ENCODE data around the gene PPP2R1B.

GRCh38 chr11:111722501-111722900, 43.7 kb downstream of the PPP2R1B start:
- no peak for TF ChIP-seq CTCF (IDR thresholded peaks at IDR 0.05; ENCODE audit: extremely low read depth in 1 of 2, insufficient read depth in 1 of 2, low read depth in 1 of 2, low read length in 2 of 2)
- TF ChIP-seq POLR2A (IDR thresholded peaks at IDR 0.05; ENCODE audit: low read depth, low read length) = no peak
- no peak for TF ChIP-seq EZH2 (IDR thresholded peaks at IDR 0.05; ENCODE audit: borderline replicate concordance, low read depth, low read length, severe bottlenecking)
- TF ChIP-seq JUN (IDR thresholded peaks at IDR 0.05; ENCODE audit: borderline replicate concordance, insufficient read depth, insufficient read length, low read depth) = no peak
